ENCODE measurements around the gene AFF4. TPM values are rescaled to one million over a fixed set of nuclear protein-coding genes. Genes with fewer than 3 reads are reported as not detected.
"Not testable (repeated sequence)": the region's sequence is repeated elsewhere in the genome, so short reads cannot be mapped to it uniquely, and the experiment has no call there.

AFF4 gene
- total RNA-seq, 1 donor from 2014 or later, result 74.3 TPM

GRCh38 chr5:132952829-132953228 is 10.6 kb downstream of the AFF4 start:
- peak; percentile 56 for ATAC-seq

GRCh38 chr5:132951897-132952296 is 11.5 kb downstream of the AFF4 start:
- ATAC-seq, result no peak

- ATAC-seq, result no peak
Observed at GRCh38 chr5:132949136-132949535, 14.3 kb downstream of the AFF4 start.

- ATAC-seq, result no peak
Observed at GRCh38 chr5:132947671-132948070, 15.8 kb downstream of the AFF4 start.

- not testable (repeated sequence) for ATAC-seq
Observed at GRCh38 chr5:132945315-132945714, 18.1 kb downstream of the AFF4 start.

GRCh38 chr5:132943362-132944022 is 19.9 kb downstream of the AFF4 start:
- peak; percentile 35 for ATAC-seq

- no peak for ATAC-seq
Observed at GRCh38 chr5:132941331-132941730, 22.1 kb downstream of the AFF4 start.

GRCh38 chr5:132928062-132928407 is 35.4 kb downstream of the AFF4 start:
- no peak for ATAC-seq

- no peak for ATAC-seq
Observed at GRCh38 chr5:132927355-132928061, 35.9 kb downstream of the AFF4 start.

- no peak for ATAC-seq
Observed at GRCh38 chr5:132926437-132926836, 37.0 kb downstream of the AFF4 start.

- no peak for ATAC-seq
Observed at GRCh38 chr5:132916086-132916485, 47.3 kb downstream of the AFF4 start.

GRCh38 chr5:132915681-132916080 is 47.8 kb downstream of the AFF4 start:
- peak; percentile 57 for ATAC-seq

GRCh38 chr5:132909702-132910101 is 53.7 kb downstream of the AFF4 start:
- ATAC-seq, result no peak

GRCh38 chr5:132907161-132907560 is 56.3 kb downstream of the AFF4 start:
- ATAC-seq, result no peak

- ATAC-seq, result peak; percentile 71
Observed at GRCh38 chr5:132905938-132906337, 57.5 kb downstream of the AFF4 start.

- ATAC-seq, result no peak
Observed at GRCh38 chr5:132901730-132902129, 61.7 kb downstream of the AFF4 start.

GRCh38 chr5:132901036-132901435 is 62.4 kb downstream of the AFF4 start:
- ATAC-seq, result no peak

- no peak for ATAC-seq
Observed at GRCh38 chr5:132898094-132898493, 65.3 kb downstream of the AFF4 start.

GRCh38 chr5:132896685-132897084 is 66.7 kb downstream of the AFF4 start:
- ATAC-seq, result no peak

GRCh38 chr5:132895719-132896305 is 67.6 kb downstream of the AFF4 start:
- no peak for ATAC-seq

GRCh38 chr5:132890817-132891216 is 72.6 kb downstream of the AFF4 start:
- no peak for ATAC-seq

- no peak for ATAC-seq
Observed at GRCh38 chr5:132889501-132889900, 73.9 kb downstream of the AFF4 start.

GRCh38 chr5:132887283-132887682 is 76.2 kb downstream of the AFF4 start:
- peak; percentile 20 for ATAC-seq

Data from esophagus mucosa (tissue), 1 donor.